Body of pancreas (tissue), 4 donors: ENCODE measurements around the gene ZNF516.

Experiments
- POLR2A ChIP-seq, 3 donors: fragments of 450-650 bp; IDR thresholded peaks; one replicate each; pipeline ENCODE4 v1.6.1; 2016; ENCODE audit warnings: antibody characterized with exemption in 3 of 3, mild to moderate bottlenecking in 2 of 3
- TF ChIP-seq, protein P1 (sequence below), 7 experiments: fragments of 450-650 bp in 4 of 7; fragments of 200-600 bp in 3 of 7; sonication (generic) in 3 of 7; IDR thresholded peaks; one replicate each; pipeline ENCODE4 v1.5.1; 2016 to 2019; ENCODE audit warnings: antibody characterized with exemption in 7 of 7

DNA sequence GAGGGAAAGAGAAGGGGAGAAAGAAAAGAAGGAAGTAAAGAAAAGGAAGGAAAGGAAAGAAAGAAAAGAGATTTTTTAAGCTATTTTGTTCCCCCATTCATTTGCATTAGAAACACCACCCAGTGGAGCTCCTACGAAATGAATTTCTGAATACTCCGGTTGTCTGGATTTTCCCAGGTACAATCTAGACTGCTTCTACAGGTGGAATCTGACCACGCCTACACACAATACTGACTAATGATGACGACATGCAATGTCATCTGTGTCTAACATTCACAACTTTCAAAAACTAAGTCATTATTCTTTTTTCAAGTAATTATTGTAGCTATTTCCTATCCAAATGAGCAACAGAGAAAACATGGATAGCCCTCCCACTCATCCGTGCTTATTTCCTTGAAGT is 121.7 kb downstream of the ZNF516 start:
- TF ChIP-seq, protein P1, sequence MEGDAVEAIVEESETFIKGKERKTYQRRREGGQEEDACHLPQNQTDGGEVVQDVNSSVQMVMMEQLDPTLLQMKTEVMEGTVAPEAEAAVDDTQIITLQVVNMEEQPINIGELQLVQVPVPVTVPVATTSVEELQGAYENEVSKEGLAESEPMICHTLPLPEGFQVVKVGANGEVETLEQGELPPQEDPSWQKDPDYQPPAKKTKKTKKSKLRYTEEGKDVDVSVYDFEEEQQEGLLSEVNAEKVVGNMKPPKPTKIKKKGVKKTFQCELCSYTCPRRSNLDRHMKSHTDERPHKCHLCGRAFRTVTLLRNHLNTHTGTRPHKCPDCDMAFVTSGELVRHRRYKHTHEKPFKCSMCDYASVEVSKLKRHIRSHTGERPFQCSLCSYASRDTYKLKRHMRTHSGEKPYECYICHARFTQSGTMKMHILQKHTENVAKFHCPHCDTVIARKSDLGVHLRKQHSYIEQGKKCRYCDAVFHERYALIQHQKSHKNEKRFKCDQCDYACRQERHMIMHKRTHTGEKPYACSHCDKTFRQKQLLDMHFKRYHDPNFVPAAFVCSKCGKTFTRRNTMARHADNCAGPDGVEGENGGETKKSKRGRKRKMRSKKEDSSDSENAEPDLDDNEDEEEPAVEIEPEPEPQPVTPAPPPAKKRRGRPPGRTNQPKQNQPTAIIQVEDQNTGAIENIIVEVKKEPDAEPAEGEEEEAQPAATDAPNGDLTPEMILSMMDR (IDR thresholded peaks at IDR 0.05) = no peak
- no peak for TF ChIP-seq POLR2A (IDR thresholded peaks at IDR 0.05)
